OCI-LY3 (cell line): ENCODE data around the gene SYT1.

ENCODE experiments used
- H2AFZ ChIP-seq: fragments of 200-600, 300-600 bp; shearing (Covaris generic); 2 replicates; pipeline ENCODE4 v1.6.0; 2014; ENCODE audit warnings: antibody characterized with exemption, low read depth, low read length
- H3K27ac ChIP-seq: fragments of 200-600, 300-600 bp; sonication (generic); 2 replicates; pipeline ENCODE4 v1.5.1; 2014; ENCODE audit warnings: mild to moderate bottlenecking, low read length, moderate library complexity, mixed read lengths
- H3K27me3 ChIP-seq: fragments of 200-600, 300-600 bp; sonication (generic); 2 replicates; pipeline ENCODE4 v1.6.1; 2014; ENCODE audit warnings: low read depth, low read length, mixed read lengths
- H3K36me3 ChIP-seq: fragments of 200-600, 300-600 bp; sonication (generic); replicated peaks from 2 replicates; pipeline ENCODE3; 2014; ENCODE audit warnings: low read depth, low read length, mixed read lengths
- H3K4me1 ChIP-seq: fragments of 300-600, 200-600 bp; sonication (generic); 2 replicates; pipeline ENCODE4 v1.6.1; 2014; ENCODE audit warnings: low read length, mixed read lengths
- H3K4me2 ChIP-seq: fragments of 200-600, 300-600 bp; sonication (generic); 2 replicates; pipeline ENCODE4 v1.6.1; 2014; ENCODE audit warnings: low read length, mixed read lengths
- H3K4me3 ChIP-seq: fragments of 300-600, 200-600 bp; sonication (generic); 2 replicates; pipeline ENCODE4 v1.5.1; 2014; ENCODE audit warnings: antibody characterized with exemption, mild to moderate bottlenecking, low read length, moderate library complexity
- H3K79me2 ChIP-seq: fragments of 300-600, 200-600 bp; shearing (Covaris generic); 2 replicates; pipeline ENCODE4 v1.6.1; 2014; ENCODE audit warnings: mild to moderate bottlenecking, low read length, mixed read lengths
- H3K9ac ChIP-seq: fragments of 300-600, 200-600 bp; shearing (Covaris generic); 2 replicates; pipeline ENCODE4 v1.6.0; 2014; ENCODE audit warnings: mild to moderate bottlenecking, low read length, moderate library complexity
- H3K9me3 ChIP-seq: fragments of 200-600, 300-600 bp; shearing (Covaris generic); 2 replicates; pipeline ENCODE4 v1.6.1; 2014; ENCODE audit warnings: low read length, mixed read lengths; ENCODE audit not compliant: insufficient read depth
- H4K20me1 ChIP-seq: fragments of 200-600, 300-600 bp; sonication (generic); 2 replicates; pipeline ENCODE4 v1.6.1; 2016; ENCODE audit warnings: low read length, mixed read lengths; ENCODE audit not compliant: insufficient read depth
- CTCF ChIP-seq: fragments of 200-600, 300-600 bp; sonication (generic); IDR thresholded peaks from 2 replicates; pipeline ENCODE4 v1.5.1; 2014; ENCODE audit warnings: antibody characterized with exemption, low read length, low read depth
- EZH2phosphoT487 ChIP-seq: fragments of 200-600 bp; shearing (Covaris generic); IDR thresholded peaks from 2 replicates; pipeline ENCODE4 v1.6.1; 2018; ENCODE audit warnings: antibody characterized with exemption, mixed run types, low read depth

SYT1 gene

GRCh38 chr12:79056775-79057174 lies 192.2 kb downstream of the SYT1 start:
- Histone ChIP-seq H3K9ac (peak overlapping the region; percentile 11; the same call in 1 of the 2 replicates), H3K4me2 (peak overlapping the region; percentile 40), H2AFZ (no peak overlapping the region), H3K27me3 (no peaks in the 10 kb centered on the region), H3K36me3 (no peaks in the 10 kb centered on the region), H3K4me1 (peaks cover 42% of the 10 kb centered on the region), H3K4me3 (no peak overlapping the region), H3K79me2 (no peaks in the 10 kb centered on the region), H3K9me3 (no peaks in the 10 kb centered on the region), H4K20me1 (no peaks in the 10 kb centered on the region), H3K27ac (peak overlapping the region; percentile 79)
- TF ChIP-seq CTCF (no peak), EZH2phosphoT487 (no peak)

GRCh38 chr12:79057540-79057939 lies 193.0 kb downstream of the SYT1 start:
- H4K20me1 ChIP-seq: no peaks in the 10 kb centered on the region
- H3K9ac ChIP-seq: no peak overlapping the region
- peaks cover 42% of the 10 kb centered on the region for H3K4me1 ChIP-seq
- no peaks in the 10 kb centered on the region for H3K27me3 ChIP-seq
- H3K27ac ChIP-seq: peak overlapping the region; percentile 79
- H3K36me3 ChIP-seq: no peaks in the 10 kb centered on the region
- H3K4me2 ChIP-seq: peak overlapping the region; percentile 40
- no peaks in the 10 kb centered on the region for H3K9me3 ChIP-seq
- TF ChIP-seq EZH2phosphoT487 (no peak), CTCF (no peak)
- no peaks in the 10 kb centered on the region for H3K79me2 ChIP-seq
- H3K4me3 ChIP-seq: no peak overlapping the region
- H2AFZ ChIP-seq: no peak overlapping the region

GRCh38 chr12:79058342-79058741 lies 193.8 kb downstream of the SYT1 start:
- peak overlapping the region; percentile 79 for H3K27ac ChIP-seq
- H4K20me1 ChIP-seq: no peaks in the 10 kb centered on the region
- H3K36me3 ChIP-seq: no peaks in the 10 kb centered on the region
- H3K4me1 ChIP-seq: peaks cover 42% of the 10 kb centered on the region
- no peaks in the 10 kb centered on the region for H3K27me3 ChIP-seq
- peak overlapping the region; percentile 40 for H3K4me2 ChIP-seq
- H3K79me2 ChIP-seq: no peaks in the 10 kb centered on the region
- TF ChIP-seq CTCF (no peak), EZH2phosphoT487 (no peak)
- no peak overlapping the region; the same call in 1 of the 2 replicates for H3K9ac ChIP-seq
- H3K9me3 ChIP-seq: no peaks in the 10 kb centered on the region
- no peak overlapping the region for H3K4me3 ChIP-seq
- H2AFZ ChIP-seq: no peak overlapping the region

GRCh38 chr12:79059557-79059956 lies 195.0 kb downstream of the SYT1 start:
- H3K4me1 ChIP-seq: peaks cover 42% of the 10 kb centered on the region

More at GRCh38 chr12:79059557-79059956, 195.0 kb downstream of the SYT1 start:
- Histone ChIP-seq H4K20me1 (no peaks in the 10 kb centered on the region), H3K27ac (no peak overlapping the region), H3K79me2 (no peaks in the 10 kb centered on the region), H3K9me3 (no peaks in the 10 kb centered on the region), H3K36me3 (no peaks in the 10 kb centered on the region), H3K9ac (no peak overlapping the region), H2AFZ (no peak overlapping the region), H3K4me2 (no peak overlapping the region), H3K27me3 (no peaks in the 10 kb centered on the region), H3K4me3 (no peak overlapping the region)
- no peak for TF ChIP-seq EZH2phosphoT487
- TF ChIP-seq CTCF: no peak
